PC-9 (cell line): ENCODE results near the gene CLDN9.

Experiments used
- CTCF ChIP-seq: fragments of 200-600 bp; sonication (generic); conservative IDR thresholded peaks from 2 replicates; pipeline ENCODE4 v1.6.1; 2017; ENCODE audit warnings: mixed run types, antibody characterized with exemption, mild to moderate bottlenecking, moderate library complexity
- EZH2 ChIP-seq: fragments of 200-600 bp; sonication (generic); IDR thresholded peaks from 2 replicates; pipeline ENCODE4 v1.8.0; 2017; ENCODE audit warnings: antibody characterized with exemption, low read depth

- no peak for TF ChIP-seq CTCF
- TF ChIP-seq EZH2 = no peak
Measured at GRCh38 chr16:2964475-2965336, 48.0 kb upstream of the CLDN9 start.
